Adrenal gland (tissue), 5 donors: ENCODE results near the gene ZDHHC14.

Source experiments
- POLR2A ChIP-seq, 2 donors: fragments of 450-650 bp; IDR thresholded peaks; one replicate each; pipeline ENCODE4 v1.6.1; 2017; ENCODE audit warnings: antibody characterized with exemption in 2 of 2, mild to moderate bottlenecking in 2 of 2, moderate library complexity in 1 of 2
- TF ChIP-seq, protein P1 (sequence below), 6 experiments: fragments of 450-650 bp in 4 of 6; fragments of 200-600 bp in 2 of 6; sonication (generic) in 1 of 6; IDR thresholded peaks; 1 replicate in 5 of 6; 2 replicates in 1 of 6; pipeline versions ENCODE4 v1.5.1 to v1.8.0; 2016 to 2021; ENCODE audit warnings: antibody characterized with exemption in 6 of 6, mild to moderate bottlenecking in 2 of 6, moderate library complexity in 1 of 6
- donor health status: DM: no; HTN: no; CAD: no.

GRCh38 chr6:157518397-157519250, 137.6 kb downstream of the ZDHHC14 start:
- no peak for TF ChIP-seq POLR2A (IDR thresholded peaks at IDR 0.05)
- TF ChIP-seq, protein P1, sequence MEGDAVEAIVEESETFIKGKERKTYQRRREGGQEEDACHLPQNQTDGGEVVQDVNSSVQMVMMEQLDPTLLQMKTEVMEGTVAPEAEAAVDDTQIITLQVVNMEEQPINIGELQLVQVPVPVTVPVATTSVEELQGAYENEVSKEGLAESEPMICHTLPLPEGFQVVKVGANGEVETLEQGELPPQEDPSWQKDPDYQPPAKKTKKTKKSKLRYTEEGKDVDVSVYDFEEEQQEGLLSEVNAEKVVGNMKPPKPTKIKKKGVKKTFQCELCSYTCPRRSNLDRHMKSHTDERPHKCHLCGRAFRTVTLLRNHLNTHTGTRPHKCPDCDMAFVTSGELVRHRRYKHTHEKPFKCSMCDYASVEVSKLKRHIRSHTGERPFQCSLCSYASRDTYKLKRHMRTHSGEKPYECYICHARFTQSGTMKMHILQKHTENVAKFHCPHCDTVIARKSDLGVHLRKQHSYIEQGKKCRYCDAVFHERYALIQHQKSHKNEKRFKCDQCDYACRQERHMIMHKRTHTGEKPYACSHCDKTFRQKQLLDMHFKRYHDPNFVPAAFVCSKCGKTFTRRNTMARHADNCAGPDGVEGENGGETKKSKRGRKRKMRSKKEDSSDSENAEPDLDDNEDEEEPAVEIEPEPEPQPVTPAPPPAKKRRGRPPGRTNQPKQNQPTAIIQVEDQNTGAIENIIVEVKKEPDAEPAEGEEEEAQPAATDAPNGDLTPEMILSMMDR (IDR thresholded peaks at IDR 0.05) = no peak
